Activated CD8-positive, alpha-beta memory T cell treated with anti-CD3 and anti-CD28 coated beads for 1 hour (primary cell): ENCODE data around the gene FN3K.

Experiments
- DNase-seq, 2 donors: peaks; one replicate each; pipeline ENCODE4 v3.0.0-alpha.2; 2020; ENCODE audit warnings: low read depth in 1 of 2; ENCODE audit errors: extremely low read depth in 1 of 2

The FN3K gene

GRCh38 chr17:82703036-82703745 is 32.2 kb upstream of the FN3K start:
- no peak for DNase-seq

- DNase-seq, result no peak
These were observed 31.2 kb upstream of the FN3K start for GRCh38 chr17:82703935-82704865.

- DNase-seq, result no peak
These were observed 30.5 kb upstream of the FN3K start for GRCh38 chr17:82704886-82705285.

GRCh38 chr17:82705756-82706155 is 29.7 kb upstream of the FN3K start:
- no peak for DNase-seq

- no peak for DNase-seq
These were observed 26.3 kb upstream of the FN3K start for GRCh38 chr17:82709024-82709675.

- DNase-seq, result no peak
These were observed 25.5 kb upstream of the FN3K start for GRCh38 chr17:82709676-82710498.

- no peak for DNase-seq
These were observed 24.7 kb upstream of the FN3K start for GRCh38 chr17:82710499-82711232.

- no peak for DNase-seq
These were observed 22.2 kb upstream of the FN3K start for GRCh38 chr17:82713071-82713723.

GRCh38 chr17:82716203-82717010 is 19.0 kb upstream of the FN3K start, which contains the start of gene FN3KRP:
Gene FN3KRP, plus strand, starts transcription at chr17:82716706. Its CDS starts 50 bp downstream, at chr17:82716756.
- DNase-seq, result peak; percentile 71 to 90

- no peak for DNase-seq
These were observed 16.3 kb upstream of the FN3K start for GRCh38 chr17:82718986-82719685.

GRCh38 chr17:82720204-82720603 is 15.2 kb upstream of the FN3K start:
- DNase-seq, result no peak

- DNase-seq, result no peak
These were observed 12.9 kb upstream of the FN3K start for GRCh38 chr17:82722341-82723013.

- no peak for DNase-seq
These were observed 12.1 kb upstream of the FN3K start for GRCh38 chr17:82723169-82723807.

- no peak for DNase-seq
These were observed 9.0 kb upstream of the FN3K start for GRCh38 chr17:82726427-82726826.

GRCh38 chr17:82729479-82730260 is 5.7 kb upstream of the FN3K start:
- no peak for DNase-seq

- no peak for DNase-seq
These were observed 3.2 kb upstream of the FN3K start for GRCh38 chr17:82732118-82732743.
